HG02938 (cell line): ENCODE results near the gene WAPL.

Experiments used
- ATAC-seq: cut with Tn5 transposase; IDR thresholded peaks from one replicate; pipeline ENCODE4 v1.9.1; 2021; ENCODE audit warnings: mild to moderate bottlenecking, moderate library complexity; ENCODE audit not compliant: unreplicated experiment

The WAPL gene

GRCh38 chr10:86415116-86415515 is 106.5 kb downstream of the WAPL start:
- ATAC-seq: no peak

- ATAC-seq: peak; percentile 81
These were observed 108.4 kb downstream of the WAPL start for GRCh38 chr10:86413046-86413728.

GRCh38 chr10:86411852-86412560 is 109.6 kb downstream of the WAPL start:
- no peak for ATAC-seq

DNA sequence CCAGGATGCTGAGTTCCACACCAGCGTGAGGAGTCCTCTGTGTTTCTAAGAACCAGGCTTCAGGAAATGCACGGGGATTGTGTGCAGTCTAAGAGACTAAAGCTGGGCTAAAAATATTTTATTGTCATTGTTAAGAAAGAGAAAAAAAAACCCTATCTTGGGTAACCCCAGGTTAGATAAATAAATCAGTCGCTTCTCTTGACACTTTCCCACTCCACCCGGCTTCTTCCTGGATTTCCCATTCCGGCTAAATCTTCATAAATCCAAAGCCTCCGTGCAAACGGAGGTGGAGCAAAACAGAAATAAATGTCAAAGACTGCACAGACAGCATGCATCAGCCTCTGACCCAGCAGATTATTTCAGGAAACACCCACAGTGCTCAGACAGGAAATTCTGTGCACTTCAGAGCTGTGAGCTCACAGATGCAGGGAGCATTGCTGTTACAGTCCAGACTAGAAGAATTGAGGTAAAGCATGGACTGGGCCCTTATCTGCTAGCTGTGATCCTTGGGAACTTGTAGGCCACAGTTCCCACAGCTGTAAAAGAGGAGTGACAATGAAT is 110.2 kb downstream of the WAPL start:
- no peak for ATAC-seq

- no peak for ATAC-seq
These were observed 111.0 kb downstream of the WAPL start for GRCh38 chr10:86410542-86411124.

- ATAC-seq: no peak
These were observed 112.4 kb downstream of the WAPL start for GRCh38 chr10:86409183-86409582.

DNA sequence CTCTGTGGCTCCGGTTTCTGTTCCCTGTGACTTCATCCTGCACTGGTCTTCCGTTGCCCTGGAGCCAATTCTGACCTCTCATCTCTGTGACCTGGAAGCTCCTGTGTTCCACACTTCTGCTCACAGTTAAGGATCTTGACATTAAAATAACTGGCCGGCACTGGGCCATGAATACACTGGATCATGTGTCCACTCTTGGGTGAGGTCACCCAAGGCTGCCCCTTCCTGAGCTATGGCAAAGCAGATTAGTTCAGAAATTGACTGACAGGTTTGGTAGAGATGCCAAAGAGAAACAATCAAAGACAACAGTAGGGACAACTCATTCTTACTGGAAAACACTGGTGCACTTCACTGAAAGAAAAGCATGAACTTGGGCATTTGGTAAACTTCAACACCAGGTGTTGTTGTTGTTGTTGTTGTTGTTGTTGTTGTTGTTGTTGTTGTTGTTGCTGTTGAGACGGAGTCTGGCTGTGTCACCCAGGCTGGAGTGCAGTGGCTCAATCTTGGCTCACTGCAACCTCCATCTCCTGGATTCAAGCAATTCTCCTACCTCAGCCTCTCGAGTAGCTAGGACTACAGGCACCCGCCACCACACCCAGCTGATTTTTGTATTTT is 118.3 kb downstream of the WAPL start:
- ATAC-seq: no peak

GRCh38 chr10:86402283-86402941 is 119.2 kb downstream of the WAPL start:
- ATAC-seq: no peak

GRCh38 chr10:86401588-86402282 is 119.9 kb downstream of the WAPL start:
- no peak for ATAC-seq

DNA sequence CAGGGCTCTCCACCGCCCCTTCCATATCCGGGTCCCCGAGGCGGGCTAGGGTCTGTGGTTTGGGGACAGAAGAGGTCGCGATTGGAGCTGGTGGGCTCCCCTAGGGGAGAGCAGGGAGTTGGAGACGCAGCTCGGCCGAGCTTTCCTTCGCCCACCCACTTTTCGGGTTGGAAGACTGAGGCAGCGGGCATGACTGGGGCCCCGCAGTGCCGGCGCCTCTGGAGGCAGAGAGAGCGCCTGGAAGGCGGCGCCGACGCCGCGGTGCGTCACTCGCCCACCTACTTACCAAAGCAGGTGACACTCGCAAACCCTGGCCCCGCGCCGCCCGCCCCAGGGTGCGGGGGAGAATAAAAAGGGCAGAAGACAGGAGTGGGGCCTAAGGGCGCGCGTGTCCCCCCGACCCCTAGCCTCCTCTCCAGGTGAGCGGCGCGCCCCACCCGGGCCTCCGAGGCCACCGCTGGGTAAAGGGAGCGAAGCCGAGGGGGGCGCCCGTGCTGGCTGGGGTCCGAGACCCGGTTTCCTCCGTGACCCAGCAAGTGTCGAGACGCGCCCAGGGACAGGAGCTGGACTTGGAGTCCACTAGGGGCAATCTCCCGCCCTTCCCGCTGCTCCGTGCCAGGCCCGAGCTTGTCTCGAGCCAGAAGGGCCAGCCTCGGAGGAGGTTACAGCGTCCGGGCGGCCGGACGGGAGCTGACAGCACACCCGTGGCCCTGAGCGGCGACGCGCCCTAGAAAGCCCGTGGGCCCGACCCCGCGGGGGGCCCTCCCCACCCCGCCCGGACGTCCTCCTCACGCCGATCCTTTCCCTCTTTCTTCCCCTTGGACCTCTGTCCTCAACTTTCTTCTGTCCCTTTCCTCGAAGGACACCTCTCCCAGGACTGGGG is 120.6 kb downstream of the WAPL start:
- ATAC-seq: peak; percentile 41

DNA sequence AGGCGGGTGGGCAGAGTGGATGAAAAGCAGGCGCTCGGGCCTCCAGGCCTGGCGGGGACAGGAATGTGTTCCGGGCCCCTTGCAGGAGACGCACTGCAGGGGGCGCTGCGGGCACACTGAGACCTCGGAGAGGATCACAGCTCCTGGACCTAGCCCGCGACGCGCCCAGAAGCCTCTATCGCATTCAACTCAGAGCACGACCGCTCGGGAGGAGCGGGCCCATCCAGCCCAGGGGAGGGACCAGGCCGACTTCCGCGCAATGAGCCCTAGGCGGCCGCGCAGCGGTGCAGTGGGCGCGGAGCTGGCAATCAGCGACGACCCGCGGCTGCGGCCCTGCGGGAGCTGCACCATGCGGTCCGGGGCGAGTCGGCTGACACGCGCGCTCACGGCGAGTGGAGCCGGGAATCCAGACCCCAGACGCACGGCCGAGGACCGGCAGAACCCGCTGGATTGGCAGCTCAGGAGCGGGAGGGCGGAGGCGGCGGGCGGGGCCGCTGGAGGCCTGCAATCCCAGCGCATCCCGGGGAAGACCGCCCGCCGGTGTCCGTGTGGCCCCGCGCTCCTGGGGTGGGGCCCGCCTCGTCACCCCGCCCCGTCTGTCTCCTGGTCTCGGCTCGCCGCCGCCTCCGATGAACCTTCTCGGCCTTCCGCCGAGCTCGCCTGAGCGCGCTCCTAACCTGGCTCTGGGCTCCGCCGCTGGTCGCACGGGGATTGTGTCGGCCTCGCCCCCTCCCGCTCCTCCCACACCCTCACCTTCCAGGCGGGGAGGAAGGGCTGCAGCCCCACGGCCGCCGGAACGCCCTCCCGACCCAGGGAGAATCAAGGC is 121.5 kb downstream of the WAPL start:
- ATAC-seq: peak; percentile 93

- no peak for ATAC-seq
These were observed 122.1 kb downstream of the WAPL start for GRCh38 chr10:86399514-86399878.

DNA sequence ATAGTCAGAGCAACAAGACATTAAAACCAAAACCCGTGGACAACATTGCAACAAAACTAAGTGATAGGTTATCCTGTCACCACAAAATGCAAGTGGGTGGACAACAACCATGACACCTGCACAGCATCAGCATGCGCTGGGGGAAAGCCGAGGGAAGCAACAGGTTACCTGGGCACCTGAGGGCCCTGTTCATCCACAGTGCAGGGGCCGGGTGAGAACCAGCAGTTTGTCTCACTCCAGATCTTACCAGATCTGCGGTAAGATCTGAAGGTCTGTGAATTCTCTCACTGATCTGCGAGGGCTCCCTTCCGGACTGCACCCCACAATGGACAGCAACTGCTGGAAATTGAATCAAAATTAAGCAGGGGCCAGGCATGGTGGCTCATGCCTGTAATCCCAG is 124.5 kb downstream of the WAPL start:
- no peak for ATAC-seq

GRCh38 chr10:86393862-86394455 is 127.6 kb downstream of the WAPL start:
- no peak for ATAC-seq

DNA sequence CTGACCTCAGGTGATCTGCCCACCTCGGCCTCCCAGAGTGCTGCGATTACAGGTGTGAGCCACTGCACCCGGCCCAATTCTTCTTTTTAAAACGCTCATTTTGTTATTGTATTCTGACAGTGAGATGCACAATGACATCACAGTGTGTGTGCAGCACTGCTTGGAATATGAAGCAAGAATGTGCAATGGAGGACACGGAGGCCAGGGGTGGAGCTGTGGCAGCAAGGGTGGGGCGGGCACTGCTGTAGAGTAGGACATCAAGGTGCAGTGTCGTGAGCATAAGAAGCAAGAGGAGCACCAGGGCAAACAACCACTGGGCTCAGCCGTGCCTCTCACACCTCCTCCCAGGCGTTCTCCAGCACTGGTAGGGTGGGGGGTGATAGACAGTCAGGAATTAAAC is 128.2 kb downstream of the WAPL start:
- no peak for ATAC-seq

DNA sequence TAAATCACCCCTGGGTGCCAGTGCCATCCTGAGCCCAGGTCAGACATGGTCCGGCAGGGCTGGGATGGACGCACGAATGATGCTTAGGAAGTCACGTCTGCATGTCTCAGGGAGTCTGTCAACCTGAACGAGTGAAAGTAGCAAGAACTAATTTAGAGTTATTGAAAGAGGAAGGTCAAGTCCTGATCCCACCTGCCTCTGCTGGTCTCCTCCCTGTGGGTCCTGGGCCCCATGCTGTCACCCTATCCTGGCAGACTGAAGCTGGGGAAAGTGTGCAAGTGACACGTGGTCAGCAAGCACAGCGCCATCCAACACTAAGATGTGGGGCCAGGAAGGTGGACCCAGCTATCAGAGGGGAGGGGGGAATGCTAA is 128.9 kb downstream of the WAPL start:
- no peak for ATAC-seq

DNA sequence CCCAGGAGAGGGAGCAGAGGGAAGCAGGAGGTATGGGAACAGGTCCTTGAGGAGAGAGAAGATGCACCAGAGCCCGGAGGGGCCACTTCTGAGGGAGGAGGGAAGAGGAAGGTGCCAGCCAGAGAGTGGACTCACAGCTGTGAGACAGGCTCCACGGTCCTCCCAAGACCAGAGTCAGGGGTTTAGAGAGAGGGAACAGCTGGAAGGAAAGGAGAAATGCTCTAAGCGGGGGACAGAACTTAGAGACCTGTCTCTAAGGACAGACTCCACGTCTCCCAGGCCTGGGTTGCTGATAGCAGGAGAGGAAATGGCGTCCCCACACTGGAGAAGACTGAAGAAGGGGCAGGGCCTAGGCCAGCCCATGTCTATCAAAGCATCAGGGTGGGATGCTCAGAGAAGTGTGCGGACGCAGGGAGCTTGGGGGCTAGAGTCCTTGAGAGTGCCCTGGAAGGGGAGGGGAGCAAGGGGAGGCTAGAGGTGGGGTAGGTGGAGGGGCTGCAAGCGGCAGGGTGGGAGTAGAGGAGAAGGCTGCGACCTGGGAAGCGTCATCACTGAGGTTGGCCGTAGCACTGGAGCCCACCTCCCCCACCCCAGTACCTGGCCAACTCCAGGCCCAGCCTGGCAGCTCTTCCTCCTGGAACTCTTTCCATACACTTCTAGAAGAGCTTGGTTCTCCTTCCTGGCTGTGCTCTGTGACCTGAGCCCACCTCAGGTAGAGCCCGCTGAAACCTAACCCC is 129.4 kb downstream of the WAPL start:
- ATAC-seq: no peak
